Bronchial epithelial cell (primary cell): ENCODE data around the gene PAX5. TPM values are rescaled to one million over a fixed set of nuclear protein-coding genes. Genes with fewer than 3 reads are reported as not detected.

Experiments used
- DNase-seq: peaks from one replicate; pipeline ENCODE4 v3.0.0-alpha.2; 2010; ENCODE audit warnings: low read depth
- FAIRE-seq: peaks from 2 replicates; lab custom pipeline; 2011; peaks lifted over from hg19 to GRCh38; lab: Jason Lieb, UNC
- H3K27me3 ChIP-seq: 2 replicates; pipeline ENCODE4 v1.5.1; 2011; ENCODE audit warnings: low read length; ENCODE audit not compliant: control insufficient read depth, insufficient read depth
- H3K36me3 ChIP-seq: 2 replicates; pipeline ENCODE4 v1.5.1; 2011; ENCODE audit warnings: low read length; ENCODE audit not compliant: control insufficient read depth, insufficient read depth
- H3K4me3 ChIP-seq: 2 replicates; pipeline ENCODE4 v1.5.1; 2011; ENCODE audit warnings: mild to moderate bottlenecking, low read depth, low read length, control low read depth
- total RNA-seq: library from RNA; depleted of rRNA; stranded (reverse); fragments of >200 nt; gene quantifications from 2 replicates; pipeline ENCODE4 v1.2.1, GENCODE V29; 2014
- TF ChIP-seq, protein P1 (sequence below): IDR thresholded peaks from 2 replicates; pipeline ENCODE4 v1.5.1; 2011; ENCODE audit warnings: mild to moderate bottlenecking, moderate library complexity, low read length, control low read depth, inconsistent platforms; ENCODE audit not compliant: insufficient read depth, severe bottlenecking

PAX5 gene
- total RNA-seq, 1 donor from 2014 or later: not detected

GRCh38 chr9:36894695-36895310 is 139.3 kb downstream of the PAX5 start:
- H3K4me3 ChIP-seq: no peak overlapping the region
- TF ChIP-seq, protein P1, sequence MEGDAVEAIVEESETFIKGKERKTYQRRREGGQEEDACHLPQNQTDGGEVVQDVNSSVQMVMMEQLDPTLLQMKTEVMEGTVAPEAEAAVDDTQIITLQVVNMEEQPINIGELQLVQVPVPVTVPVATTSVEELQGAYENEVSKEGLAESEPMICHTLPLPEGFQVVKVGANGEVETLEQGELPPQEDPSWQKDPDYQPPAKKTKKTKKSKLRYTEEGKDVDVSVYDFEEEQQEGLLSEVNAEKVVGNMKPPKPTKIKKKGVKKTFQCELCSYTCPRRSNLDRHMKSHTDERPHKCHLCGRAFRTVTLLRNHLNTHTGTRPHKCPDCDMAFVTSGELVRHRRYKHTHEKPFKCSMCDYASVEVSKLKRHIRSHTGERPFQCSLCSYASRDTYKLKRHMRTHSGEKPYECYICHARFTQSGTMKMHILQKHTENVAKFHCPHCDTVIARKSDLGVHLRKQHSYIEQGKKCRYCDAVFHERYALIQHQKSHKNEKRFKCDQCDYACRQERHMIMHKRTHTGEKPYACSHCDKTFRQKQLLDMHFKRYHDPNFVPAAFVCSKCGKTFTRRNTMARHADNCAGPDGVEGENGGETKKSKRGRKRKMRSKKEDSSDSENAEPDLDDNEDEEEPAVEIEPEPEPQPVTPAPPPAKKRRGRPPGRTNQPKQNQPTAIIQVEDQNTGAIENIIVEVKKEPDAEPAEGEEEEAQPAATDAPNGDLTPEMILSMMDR: no peak
- DNase-seq (no peak), FAIRE-seq (no peak)
- no peaks in the 10 kb centered on the region for H3K36me3 ChIP-seq
- peaks cover 19% of the 10 kb centered on the region for H3K27me3 ChIP-seq

- Histone ChIP-seq H3K36me3 (no peaks in the 10 kb centered on the region), H3K4me3 (no peak overlapping the region), H3K27me3 (peaks cover 22% of the 10 kb centered on the region)
- no peak for FAIRE-seq
- TF ChIP-seq, protein P1: no peak
- no peak for DNase-seq
Measured at GRCh38 chr9:36893911-36894310, 140.2 kb downstream of the PAX5 start.

DNA sequence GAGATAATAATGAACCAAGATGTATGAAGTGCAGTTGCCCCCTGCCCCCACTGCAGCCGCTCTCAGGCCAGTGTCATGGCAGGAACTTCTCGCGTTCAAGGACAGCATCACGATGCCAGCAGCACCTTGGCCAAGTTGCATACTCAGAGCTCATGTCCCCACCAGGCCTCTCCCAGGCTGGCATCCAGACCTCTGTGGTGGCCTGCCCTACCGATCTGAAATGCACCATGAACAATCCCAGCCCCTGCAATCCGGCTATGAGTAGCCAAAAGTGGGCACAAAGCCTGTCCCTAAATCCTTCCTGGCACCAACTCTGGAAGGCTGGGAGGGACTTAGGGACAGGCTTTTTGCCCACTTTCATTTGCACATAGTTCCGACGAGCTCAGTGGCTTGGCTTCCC is 140.9 kb downstream of the PAX5 start:
- TF ChIP-seq, protein P1: no peak
- no peak for DNase-seq
- no peak for FAIRE-seq
- Histone ChIP-seq H3K36me3 (no peaks in the 10 kb centered on the region), H3K4me3 (no peak overlapping the region), H3K27me3 (peaks cover 25% of the 10 kb centered on the region)

- H3K36me3 ChIP-seq: no peaks in the 10 kb centered on the region
- DNase-seq (peak; percentile 53), FAIRE-seq (peak; percentile 32)
- peaks cover 21% of the 10 kb centered on the region for H3K27me3 ChIP-seq
- H3K4me3 ChIP-seq: no peak overlapping the region
- TF ChIP-seq, protein P1: no peak
Measured at GRCh38 chr9:36892279-36892678, 141.8 kb downstream of the PAX5 start.

DNA sequence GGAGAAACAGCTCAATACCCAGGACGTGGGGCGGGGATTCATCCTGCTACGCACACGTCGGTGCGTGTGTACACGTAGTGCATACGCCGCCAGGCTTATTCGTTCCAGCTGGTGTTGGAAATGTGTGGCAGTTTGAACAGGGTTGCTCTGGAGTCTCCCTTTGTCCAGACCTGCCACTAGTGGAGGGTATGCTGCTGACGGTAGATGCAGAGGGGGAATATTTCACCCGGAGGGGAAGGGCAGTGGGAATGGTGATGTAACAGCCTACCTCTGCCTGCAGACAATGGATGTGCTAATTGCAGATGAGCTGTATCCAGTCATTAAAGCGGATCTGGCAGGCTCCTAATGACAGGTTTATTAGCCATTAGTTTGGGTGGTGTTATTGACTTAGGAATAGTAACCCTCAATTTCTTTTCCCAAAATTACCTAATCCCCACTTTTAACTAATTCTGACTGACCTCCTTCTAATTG is 142.7 kb downstream of the PAX5 start:
- DNase-seq: no peak
- FAIRE-seq: peak; percentile 70
- H3K4me3 ChIP-seq: no peak overlapping the region
- peaks cover 22% of the 10 kb centered on the region for H3K27me3 ChIP-seq
- H3K36me3 ChIP-seq: no peaks in the 10 kb centered on the region
- TF ChIP-seq, protein P1: no peak

DNA sequence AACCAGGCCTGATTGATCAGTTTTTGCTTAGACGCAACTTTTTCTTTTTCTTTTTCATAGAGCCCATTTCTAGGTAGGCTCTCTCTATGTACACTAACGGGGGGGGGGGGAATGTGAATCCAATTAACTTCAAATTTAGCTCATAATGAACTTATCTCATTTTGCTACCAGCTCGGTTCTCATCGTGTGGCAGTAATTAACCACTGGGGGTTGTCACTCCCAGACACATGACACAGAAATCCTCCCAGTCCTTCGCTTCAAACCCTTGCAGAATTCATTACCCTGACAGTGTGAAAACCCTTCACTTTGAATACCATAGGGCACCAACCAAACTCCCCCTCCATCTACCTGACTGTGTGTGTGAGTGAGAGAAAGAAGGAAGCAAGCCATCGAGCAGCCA is 144.2 kb downstream of the PAX5 start:
- Histone ChIP-seq H3K36me3 (no peaks in the 10 kb centered on the region), H3K4me3 (no peak overlapping the region), H3K27me3 (peaks cover 23% of the 10 kb centered on the region)
- DNase-seq (no peak), FAIRE-seq (no peak)
- TF ChIP-seq, protein P1: no peak
